Fibroblast of lung (primary cell): ENCODE results near the gene SPAG9. TPM values are rescaled to one million over a fixed set of nuclear protein-coding genes. Genes with fewer than 3 reads are reported as not detected.

Experiments used
- DNase-seq, 2 donors: peaks; one replicate each; pipeline versions ENCODE4 v3.0.0 to v3.0.0-alpha.2; 2010; ENCODE audit warnings: low read depth in 2 of 2
- H2AFZ ChIP-seq: 2 replicates; pipeline ENCODE4 v1.5.1; 2012; ENCODE audit warnings: low read length, control low read depth, inconsistent platforms
- H3K27ac ChIP-seq: 2 replicates; pipeline ENCODE4 v1.5.1; 2011; ENCODE audit warnings: low read length, control low read depth; ENCODE audit not compliant: insufficient read depth
- H3K27me3 ChIP-seq: 2 replicates; pipeline ENCODE4 v1.5.1; 2011; ENCODE audit warnings: mild to moderate bottlenecking, low read length; ENCODE audit not compliant: control insufficient read depth, insufficient read depth
- H3K36me3 ChIP-seq: 2 replicates; pipeline ENCODE4 v1.5.1; 2011; ENCODE audit warnings: low read length; ENCODE audit not compliant: control insufficient read depth, insufficient read depth
- H3K4me1 ChIP-seq: 2 replicates; pipeline ENCODE4 v1.5.1; 2011; ENCODE audit warnings: low read length; ENCODE audit not compliant: control insufficient read depth, insufficient read depth; ENCODE audit errors: extremely low read depth
- H3K4me2 ChIP-seq: 2 replicates; pipeline ENCODE4 v1.5.1; 2011; ENCODE audit warnings: low read length, control low read depth; ENCODE audit not compliant: insufficient read depth; ENCODE audit errors: extremely low read depth
- H3K4me3 ChIP-seq, 4 experiments: fragments of 200-600 bp in 1 of 4; sonication (generic) in 1 of 4; replicated peaks in 1 of 4; 2 replicates each; pipeline ENCODE4 v1.5.1; 2011 to 2016; ENCODE audit warnings: low read length in 4 of 4, low read depth in 3 of 4, mild to moderate bottlenecking in 3 of 4, control low read depth in 2 of 4, inconsistent platforms in 1 of 4, mixed read lengths in 1 of 4; ENCODE audit not compliant: insufficient read depth in 1 of 4; ENCODE audit errors: control extremely low read depth in 1 of 4
- H3K79me2 ChIP-seq: 2 replicates; pipeline ENCODE4 v1.5.1; 2012; ENCODE audit warnings: mild to moderate bottlenecking, low read length, inconsistent platforms; ENCODE audit not compliant: control insufficient read depth, insufficient read depth
- H3K9ac ChIP-seq: 2 replicates; pipeline ENCODE4 v1.5.1; 2011; ENCODE audit warnings: mild to moderate bottlenecking, low read length, control low read depth; ENCODE audit not compliant: insufficient read depth
- H3K9me3 ChIP-seq: 2 replicates; pipeline ENCODE4 v1.5.1; 2012; ENCODE audit warnings: low read depth, low read length; ENCODE audit not compliant: control insufficient read depth, insufficient read depth
- H4K20me1 ChIP-seq: 2 replicates; pipeline ENCODE4 v1.5.1; 2011; ENCODE audit warnings: low read length; ENCODE audit not compliant: control insufficient read depth, insufficient read depth; ENCODE audit errors: extremely low read depth
- CTCF ChIP-seq, 2 donors: IDR thresholded peaks in 1 of 2; conservative IDR thresholded peaks in 1 of 2; 1 replicate in 1 of 2; 2 replicates in 1 of 2; pipeline ENCODE4 v1.5.1; 2011 to 2012; ENCODE audit warnings: low read length in 2 of 2, control low read depth in 1 of 2, inconsistent platforms in 1 of 2, low read depth in 1 of 2, mild to moderate bottlenecking in 1 of 2
- EZH2 ChIP-seq: IDR thresholded peaks from 2 replicates; pipeline ENCODE4 v1.5.1; 2012; ENCODE audit warnings: low read length, control low read depth, mild to moderate bottlenecking; ENCODE audit errors: missing control alignments
- polyA plus RNA-seq, 2 donors: library from polyadenylated mRNA; depleted of rRNA in 1 of 2; stranded (reverse) in 1 of 2; unstranded in 1 of 2; fragments of >200 nt; gene quantifications; 2 replicates each; pipeline ENCODE4 v1.2.1, GENCODE V29; 2011 to 2012; ENCODE audit warnings: missing spikeins in 1 of 2
- total RNA-seq: library from RNA; depleted of rRNA; stranded (reverse); fragments of >200 nt; gene quantifications from 2 replicates; pipeline ENCODE4 v1.2.1, GENCODE V29; 2014

Gene SPAG9
- total and polyA plus RNA-seq, 2 donors (not counting 1 experiment from before 2014, with no cell fraction given): 49.8 to 126 TPM

GRCh38 chr17:50952889-50953288 lies 167.8 kb downstream of the SPAG9 start:
- Histone ChIP-seq H3K4me3 (no peak overlapping the region), H3K27ac (no peak overlapping the region), H3K36me3 (no peaks in the 10 kb centered on the region), H3K79me2 (no peaks in the 10 kb centered on the region), H3K27me3 (no peaks in the 10 kb centered on the region), H3K9ac (no peak overlapping the region), H4K20me1 (no peaks in the 10 kb centered on the region), H3K4me1 (peaks cover 32% of the 10 kb centered on the region), H2AFZ (no peak overlapping the region), H3K4me2 (no peak overlapping the region), H3K9me3 (no peaks in the 10 kb centered on the region)
- no peak for DNase-seq
- TF ChIP-seq CTCF (conservative IDR thresholded peaks at IDR 0.05 in 1 of 2, IDR thresholded peaks at IDR 0.05 in 1 of 2; ENCODE audit: low read depth in 1 of 2, low read length in 2 of 2) (no peak), EZH2 (no peak)

- Histone ChIP-seq H4K20me1 (no peaks in the 10 kb centered on the region), H3K4me3 (no peak overlapping the region), H3K9me3 (no peaks in the 10 kb centered on the region), H3K27me3 (no peaks in the 10 kb centered on the region), H3K9ac (no peak overlapping the region), H3K36me3 (no peaks in the 10 kb centered on the region), H3K27ac (no peak overlapping the region), H3K4me1 (peaks cover 34% of the 10 kb centered on the region), H2AFZ (no peak overlapping the region), H3K79me2 (no peaks in the 10 kb centered on the region), H3K4me2 (no peak overlapping the region)
- TF ChIP-seq CTCF (conservative IDR thresholded peaks at IDR 0.05 in 1 of 2, IDR thresholded peaks at IDR 0.05 in 1 of 2; ENCODE audit: low read depth in 1 of 2, low read length in 2 of 2): no peak
- no peak for TF ChIP-seq EZH2
- peak; percentile 33 to 46 for DNase-seq
Observed at GRCh38 chr17:50952013-50952412, 168.7 kb downstream of the SPAG9 start.

- Histone ChIP-seq H3K9ac (peak overlapping the region; percentile 73), H3K79me2 (no peaks in the 10 kb centered on the region), H3K4me3 (peak overlapping the region in 1 of 4 experiments; percentile 14), H3K4me2 (peak overlapping the region; percentile 56), H3K4me1 (peaks cover 34% of the 10 kb centered on the region), H3K36me3 (no peaks in the 10 kb centered on the region), H3K27me3 (no peaks in the 10 kb centered on the region), H3K9me3 (no peaks in the 10 kb centered on the region), H2AFZ (peak overlapping the region; percentile 92), H4K20me1 (no peaks in the 10 kb centered on the region), H3K27ac (peak overlapping the region; percentile 92)
- TF ChIP-seq EZH2 (no peak), CTCF (conservative IDR thresholded peaks at IDR 0.05 in 1 of 2, IDR thresholded peaks at IDR 0.05 in 1 of 2; ENCODE audit: low read depth in 1 of 2, low read length in 2 of 2) (peak; percentile 61 to 63)
- peak; percentile 89 to 90 for DNase-seq
Observed at GRCh38 chr17:50949989-50950877, 170.4 kb downstream of the SPAG9 start.
